HG03565 (cell line): ENCODE results near the gene GIPC2.
"Not testable (repeated sequence)": the region's sequence is repeated elsewhere in the genome, so short reads cannot be mapped to it uniquely, and the experiment has no call there.

ENCODE experiments used
- ATAC-seq: cut with Tn5 transposase; IDR thresholded peaks from one replicate; pipeline ENCODE4 v1.9.1; 2021; ENCODE audit warnings: mild to moderate bottlenecking, moderate library complexity; ENCODE audit not compliant: unreplicated experiment

Gene GIPC2

GRCh38 chr1:78091886-78092285 lies 46.1 kb downstream of the GIPC2 start:
- no peak for ATAC-seq

- ATAC-seq, result no peak
Observed at GRCh38 chr1:78092643-78093042, 46.9 kb downstream of the GIPC2 start.

GRCh38 chr1:78093560-78093959 lies 47.8 kb downstream of the GIPC2 start:
- ATAC-seq, result no peak

GRCh38 chr1:78094639-78095038 lies 48.9 kb downstream of the GIPC2 start:
- ATAC-seq, result no peak

GRCh38 chr1:78095593-78095992 lies 49.8 kb downstream of the GIPC2 start:
- no peak for ATAC-seq

GRCh38 chr1:78096017-78096416 lies 50.3 kb downstream of the GIPC2 start:
- ATAC-seq, result no peak

GRCh38 chr1:78096976-78097375 lies 51.2 kb downstream of the GIPC2 start:
- no peak for ATAC-seq

- ATAC-seq, result no peak
Observed at GRCh38 chr1:78101051-78101450, 55.3 kb downstream of the GIPC2 start.

GRCh38 chr1:78101514-78101913 lies 55.7 kb downstream of the GIPC2 start:
- no peak for ATAC-seq

GRCh38 chr1:78102082-78102481 lies 56.3 kb downstream of the GIPC2 start:
- no peak for ATAC-seq

GRCh38 chr1:78102916-78103315 lies 57.1 kb downstream of the GIPC2 start:
- no peak for ATAC-seq

- ATAC-seq, result no peak
Observed at GRCh38 chr1:78104322-78104721, 58.6 kb downstream of the GIPC2 start.

- ATAC-seq, result not testable (repeated sequence)
Observed at GRCh38 chr1:78109659-78110058, 63.9 kb downstream of the GIPC2 start.

GRCh38 chr1:78113156-78113916 lies 67.6 kb downstream of the GIPC2 start:
- ATAC-seq, result no peak

GRCh38 chr1:78114034-78114956 lies 68.5 kb downstream of the GIPC2 start:
- ATAC-seq, result peak; percentile 83

- not testable (repeated sequence) for ATAC-seq
Observed at GRCh38 chr1:78120485-78120884, 74.7 kb downstream of the GIPC2 start.

GRCh38 chr1:78121710-78122109 lies 75.9 kb downstream of the GIPC2 start:
- no peak for ATAC-seq

- no peak for ATAC-seq
Observed at GRCh38 chr1:78122389-78122788, 76.6 kb downstream of the GIPC2 start.

- ATAC-seq, result no peak
Observed at GRCh38 chr1:78126506-78126905, 80.7 kb downstream of the GIPC2 start.

- ATAC-seq, result no peak
Observed at GRCh38 chr1:78132174-78132947, 86.6 kb downstream of the GIPC2 start.

GRCh38 chr1:78132948-78133322 lies 87.2 kb downstream of the GIPC2 start:
- no peak for ATAC-seq
